ENCODE data around the gene PLXNA2.

PLXNA2 gene

GRCh38 chr1:208159555-208160258 is 84.5 kb downstream of the PLXNA2 start:
- DNase-seq, result no peak

GRCh38 chr1:208158640-208159554 is 85.3 kb downstream of the PLXNA2 start:
- DNase-seq, result no peak

- DNase-seq, result no peak
Measured at GRCh38 chr1:208157769-208158168, 86.4 kb downstream of the PLXNA2 start.

- no peak for DNase-seq
Measured at GRCh38 chr1:208156741-208157140, 87.4 kb downstream of the PLXNA2 start.

GRCh38 chr1:208156310-208156709 is 87.9 kb downstream of the PLXNA2 start:
- DNase-seq, result no peak

GRCh38 chr1:208154679-208155642 is 89.2 kb downstream of the PLXNA2 start:
- DNase-seq, result peak; percentile 74

- peak; percentile 59 for DNase-seq
Measured at GRCh38 chr1:208154040-208154439, 90.1 kb downstream of the PLXNA2 start.

- peak; percentile 59 for DNase-seq
Measured at GRCh38 chr1:208153386-208153785, 90.8 kb downstream of the PLXNA2 start.

GRCh38 chr1:208151728-208152598 is 92.2 kb downstream of the PLXNA2 start:
- peak; percentile 52 for DNase-seq

GRCh38 chr1:208150833-208151458 is 93.2 kb downstream of the PLXNA2 start:
- DNase-seq, result no peak

- peak; percentile 70 for DNase-seq
Measured at GRCh38 chr1:208149776-208150514, 94.2 kb downstream of the PLXNA2 start.

- DNase-seq, result no peak
Measured at GRCh38 chr1:208149213-208149612, 95.0 kb downstream of the PLXNA2 start.

- DNase-seq, result no peak
Measured at GRCh38 chr1:208148380-208148779, 95.8 kb downstream of the PLXNA2 start.

GRCh38 chr1:208146650-208147049 is 97.5 kb downstream of the PLXNA2 start:
- no peak for DNase-seq

- no peak for DNase-seq
Measured at GRCh38 chr1:208145167-208145566, 99.0 kb downstream of the PLXNA2 start.

GRCh38 chr1:208142590-208143382 is 101.4 kb downstream of the PLXNA2 start:
- no peak for DNase-seq

GRCh38 chr1:208141610-208142192 is 102.5 kb downstream of the PLXNA2 start:
- no peak for DNase-seq

- no peak for DNase-seq
Measured at GRCh38 chr1:208139434-208140045, 104.6 kb downstream of the PLXNA2 start.

- DNase-seq, result no peak
Measured at GRCh38 chr1:208137193-208137592, 107.0 kb downstream of the PLXNA2 start.
